Activated CD8-positive, alpha-beta memory T cell treated with anti-CD3 and anti-CD28 coated beads for 48 hours (primary cell): ENCODE results near the gene SERPINA10.
"Not testable (repeated sequence)": the region's sequence is repeated elsewhere in the genome, so short reads cannot be mapped to it uniquely, and the experiment has no call there.

Experiments
- DNase-seq, 3 experiments: peaks; one replicate each; pipeline ENCODE4 v3.0.0-alpha.2; 2020; ENCODE audit warnings: low read depth in 2 of 3, low spot score in 2 of 3

SERPINA10 gene

DNA sequence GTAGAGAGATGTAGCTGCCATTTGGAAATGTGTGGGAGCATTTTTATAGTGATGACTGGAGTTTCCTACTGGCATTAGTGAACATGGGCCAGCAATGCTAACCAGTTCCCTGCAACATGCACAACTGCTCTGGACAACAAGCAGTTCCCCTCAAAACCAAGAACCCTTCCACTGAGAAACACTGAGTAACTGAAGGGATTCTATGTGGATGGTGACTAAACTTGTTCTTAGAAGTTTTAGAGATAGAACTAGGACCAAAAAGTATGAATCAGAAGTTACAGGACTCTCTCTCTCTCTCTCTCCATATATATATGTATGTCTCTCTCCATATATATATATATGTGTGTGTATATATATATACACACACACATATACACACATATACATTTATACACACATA, 7.9 kb downstream of the SERPINA10 start:
- no peak for DNase-seq

DNA sequence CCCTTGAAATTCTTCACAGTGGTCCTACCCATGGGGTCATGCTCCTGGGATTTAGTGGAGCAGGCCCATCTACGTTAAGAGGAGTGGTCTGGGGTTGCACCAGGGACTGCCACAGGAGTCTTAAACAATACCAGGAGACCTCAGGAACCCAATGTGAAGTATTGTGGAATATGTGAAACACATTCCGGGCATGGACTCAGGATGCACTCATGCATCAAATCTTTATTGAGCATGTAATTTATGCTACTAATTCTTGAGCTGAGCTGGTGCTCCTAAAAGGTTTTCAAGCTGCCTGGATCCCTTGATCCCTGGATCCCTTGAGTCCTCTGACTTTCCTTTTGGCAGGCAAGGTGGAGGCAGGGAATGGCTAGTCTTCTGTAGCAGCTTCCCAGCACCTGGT, 8.8 kb downstream of the SERPINA10 start:
- DNase-seq: no peak

DNA sequence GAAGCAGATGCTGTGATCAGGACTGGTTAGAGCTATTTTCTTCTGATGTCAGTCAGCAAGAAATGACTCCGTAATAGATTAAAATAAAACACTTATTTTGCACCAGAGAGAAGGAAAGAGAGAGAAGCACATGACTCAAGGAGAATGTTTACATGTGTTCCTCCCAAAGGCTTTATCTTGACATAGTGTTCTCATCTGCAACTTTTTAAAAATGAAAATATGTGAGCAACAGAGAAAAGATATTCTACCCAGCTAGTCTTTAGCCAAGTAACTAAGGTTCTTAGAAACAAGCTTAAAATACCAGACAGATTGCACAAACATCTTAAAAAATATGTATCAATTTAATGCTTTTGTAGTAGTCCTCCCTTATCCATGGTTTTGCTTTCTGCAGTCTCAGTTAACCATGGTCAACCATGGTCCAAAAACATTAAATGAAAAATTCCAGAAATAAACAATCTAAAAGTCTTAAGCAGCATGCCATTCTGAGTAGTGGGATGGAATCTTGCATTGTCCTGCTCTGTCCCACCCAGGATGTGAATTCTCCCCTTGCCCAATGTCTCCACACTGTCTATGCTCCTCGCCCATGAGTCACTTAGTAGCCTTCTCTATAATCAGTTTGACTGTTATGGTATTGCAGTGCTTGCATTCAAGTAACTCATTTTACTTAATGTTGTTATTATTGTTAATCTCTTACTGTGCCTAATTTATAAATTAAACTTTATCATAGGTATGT, 9.9 kb downstream of the SERPINA10 start:
- no peak for DNase-seq

DNA sequence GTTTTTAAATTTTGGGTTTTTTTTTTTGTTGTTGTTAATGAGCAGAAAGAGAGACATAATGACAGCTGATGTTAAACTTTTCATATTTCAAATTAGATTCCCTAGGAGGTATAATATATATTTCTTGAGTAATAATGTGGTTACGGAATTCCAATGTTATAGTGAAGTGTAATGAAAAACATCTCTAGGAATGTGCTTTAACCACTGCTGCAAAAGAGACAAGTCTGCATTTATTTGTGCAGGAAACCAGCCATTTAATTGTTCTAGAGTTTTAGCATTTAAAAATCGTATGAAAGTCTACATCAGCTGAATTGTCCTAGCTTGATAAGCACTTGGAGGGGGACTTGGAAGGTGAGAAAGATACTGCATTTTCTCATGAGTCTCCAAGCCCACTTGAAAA, 14.3 kb downstream of the SERPINA10 start:
- DNase-seq: no peak

DNA sequence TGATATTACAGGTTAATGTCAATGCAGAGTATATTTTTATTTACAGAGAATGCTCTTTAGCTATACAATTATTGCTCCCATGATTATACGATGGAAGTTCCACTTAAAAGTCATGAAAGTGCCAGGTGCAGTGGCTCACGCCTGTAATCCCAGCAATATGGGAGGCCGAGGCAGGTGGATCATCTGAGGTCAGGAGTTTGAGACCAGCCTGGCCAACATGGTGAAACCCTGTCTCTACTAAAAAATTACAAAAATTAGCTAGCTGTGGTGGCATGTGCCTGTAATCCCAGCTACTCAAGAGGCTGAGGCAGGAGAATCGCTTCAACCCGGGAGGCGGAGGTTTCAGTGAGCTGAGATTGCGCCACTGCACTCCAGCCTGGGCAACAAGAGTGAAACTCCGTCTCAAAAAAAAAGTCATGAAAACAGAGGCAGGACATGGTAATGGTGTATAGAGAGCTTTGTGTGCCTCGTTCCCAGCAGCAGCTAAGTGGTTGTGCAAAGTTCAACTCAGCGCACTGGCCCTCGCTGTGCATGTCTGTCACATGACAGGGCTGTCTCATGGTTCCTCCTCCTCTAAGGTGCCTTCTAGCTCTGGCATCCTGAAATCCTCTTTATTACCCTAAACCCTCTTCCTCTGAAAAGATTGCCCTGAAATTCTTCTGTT, 16.0 kb downstream of the SERPINA10 start:
- not testable (repeated sequence) for DNase-seq

DNA sequence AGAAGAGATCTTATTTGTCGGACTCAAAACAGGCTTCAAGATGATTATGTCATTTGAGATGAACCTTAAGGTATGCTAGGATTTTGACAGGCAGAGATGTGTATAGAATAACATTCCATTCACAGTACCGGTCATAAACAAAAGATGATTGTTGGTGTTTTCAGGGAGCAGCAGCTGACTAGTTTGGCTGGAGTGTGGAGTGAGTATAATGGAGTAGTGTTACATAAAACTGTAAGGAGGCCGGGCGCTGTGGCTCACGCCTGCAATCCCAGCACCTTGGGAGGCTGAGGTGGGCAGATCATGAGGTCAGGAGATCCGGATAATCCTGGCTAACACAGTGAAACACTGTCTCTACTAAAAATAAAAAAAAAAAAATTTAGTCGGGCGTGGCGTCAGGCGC, 23.9 kb downstream of the SERPINA10 start:
- no peak for DNase-seq

DNA sequence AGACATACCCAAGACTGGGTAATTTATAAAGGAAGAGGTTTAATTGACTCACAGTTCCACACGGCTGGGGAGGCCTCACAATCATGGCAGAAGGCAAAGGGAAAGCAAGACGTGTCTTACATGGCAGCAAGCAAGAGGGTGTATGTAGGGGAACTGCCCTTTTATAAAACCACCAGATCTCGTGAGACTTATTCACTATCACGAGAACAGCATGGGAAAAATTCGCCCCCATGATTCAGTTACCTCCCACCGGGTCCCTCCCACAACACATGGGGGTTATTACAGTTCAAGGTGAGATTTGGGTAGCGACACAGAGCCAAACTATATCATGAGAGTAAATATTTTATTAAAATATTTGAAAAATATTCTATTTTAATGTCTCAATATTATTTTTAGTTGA, 24.5 kb downstream of the SERPINA10 start:
- DNase-seq: not testable (repeated sequence)

DNA sequence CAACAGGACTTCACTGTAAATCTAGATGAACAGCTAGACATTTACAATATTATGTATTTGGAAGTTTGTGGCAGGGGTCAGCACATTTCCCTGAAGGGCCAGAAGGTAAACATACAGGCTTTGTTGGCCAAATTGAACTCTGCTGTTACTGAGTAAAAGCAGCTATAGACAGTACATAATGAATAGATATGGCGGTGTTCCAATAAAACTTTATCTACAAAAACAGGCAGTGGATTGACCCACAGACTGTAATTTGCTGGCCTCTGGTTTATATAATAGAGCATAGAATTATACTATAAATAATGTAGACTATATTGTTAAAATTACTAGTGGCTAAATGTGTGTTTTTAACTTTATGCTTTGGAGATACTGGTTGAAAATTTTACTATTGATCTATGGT, 25.7 kb downstream of the SERPINA10 start:
- no peak for DNase-seq

DNA sequence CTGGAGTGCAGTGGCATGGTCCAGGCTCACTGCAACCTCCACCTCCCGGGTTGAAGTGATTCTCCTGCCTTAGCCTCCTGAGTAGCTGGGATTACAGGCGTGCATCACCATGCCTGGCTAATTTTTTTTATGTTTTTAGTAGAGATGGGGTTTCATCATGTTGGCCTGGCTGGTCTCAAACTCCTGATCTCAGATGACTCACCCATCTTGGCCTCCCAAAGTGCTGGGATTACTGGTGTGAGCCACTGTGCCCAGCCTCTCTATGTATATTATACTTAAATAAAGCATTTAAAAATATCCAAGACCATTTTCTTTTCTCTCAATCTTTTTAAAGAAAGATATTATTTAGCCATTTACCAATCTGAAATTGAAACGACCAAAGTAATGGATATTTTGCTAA, 28.9 kb downstream of the SERPINA10 start:
- DNase-seq: not testable (repeated sequence)

DNA sequence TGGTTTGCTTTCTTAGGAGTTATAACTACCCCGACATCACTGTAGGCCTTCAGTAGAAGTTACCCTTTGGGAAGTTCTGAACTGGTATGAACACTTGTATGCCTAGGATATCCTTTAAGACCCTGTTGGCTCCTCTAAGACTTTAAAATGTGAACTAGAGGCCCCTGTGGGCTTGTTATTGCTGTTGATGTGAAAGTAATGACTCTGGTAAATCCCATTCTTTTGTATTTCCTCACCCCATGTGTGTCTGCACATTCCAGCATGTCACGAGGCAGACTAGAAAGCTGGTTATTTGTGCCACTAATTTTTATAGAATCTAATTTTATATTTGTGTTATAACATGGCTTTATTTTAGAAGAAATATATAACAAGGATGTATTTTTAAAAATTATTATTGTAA, 48.9 kb downstream of the SERPINA10 start:
- no peak for DNase-seq

DNA sequence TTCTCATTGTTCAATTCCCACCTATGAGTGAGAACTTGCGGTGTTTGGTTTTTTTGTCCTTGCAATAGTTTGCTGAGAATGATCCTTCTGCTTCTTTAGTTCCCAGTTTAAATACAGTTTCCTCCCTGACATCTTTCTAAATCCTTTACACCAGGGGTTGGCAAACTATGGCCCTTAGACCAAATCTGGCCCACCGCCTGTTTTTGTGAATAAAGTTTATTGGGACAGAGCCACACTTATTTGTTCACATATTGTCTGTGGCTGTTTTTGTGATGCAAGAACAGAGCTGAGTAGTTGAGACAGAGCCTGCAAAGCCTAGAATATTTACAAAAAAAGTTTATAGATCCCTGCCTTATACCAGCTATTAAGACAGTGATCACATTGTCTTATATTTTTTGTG, 53.7 kb downstream of the SERPINA10 start:
- DNase-seq: no peak

DNA sequence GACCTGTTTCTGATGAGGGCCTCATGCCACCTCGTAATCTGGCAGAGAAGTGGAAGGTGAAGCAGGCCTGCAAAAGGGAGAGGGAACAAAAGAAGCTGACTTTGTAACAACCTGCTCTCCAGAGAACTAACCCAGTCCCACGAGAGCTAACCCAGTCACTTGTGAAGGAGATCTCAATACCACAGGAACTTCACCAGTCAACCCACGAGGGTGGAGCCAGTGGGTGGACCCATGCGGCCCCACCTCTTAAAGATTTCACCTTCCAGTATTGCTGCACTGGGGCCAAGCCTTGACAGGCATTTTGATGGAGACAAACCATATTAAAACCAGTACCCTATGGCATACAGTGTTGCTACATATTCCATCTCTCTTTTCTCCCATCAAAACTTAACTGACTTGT, 55.1 kb downstream of the SERPINA10 start:
- no peak for DNase-seq

DNA sequence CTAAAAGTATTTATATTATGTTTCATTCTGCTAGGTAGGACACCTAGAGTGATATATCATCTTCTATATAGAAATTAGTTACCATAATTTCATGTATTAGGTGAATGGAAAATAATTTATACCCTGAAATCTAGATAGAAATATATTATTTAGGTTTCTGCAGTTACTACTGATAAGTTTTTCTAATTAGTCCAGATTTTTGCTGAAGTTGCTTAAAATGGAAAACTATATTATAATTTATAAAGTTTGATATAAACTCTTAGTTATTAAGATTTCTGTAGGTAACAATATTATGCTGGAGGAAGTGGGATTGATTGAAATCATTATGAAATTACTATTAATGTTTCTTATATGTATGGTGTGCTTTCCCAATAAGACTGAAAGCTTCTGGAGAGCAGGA, 56.0 kb downstream of the SERPINA10 start:
- DNase-seq: no peak
